Right lung (tissue), 5 donors: Measurements from ENCODE around the gene ANKRD22. TPM values are rescaled to one million over a fixed set of nuclear protein-coding genes. Genes with fewer than 3 reads are reported as not detected.

Experiments
- DNase-seq, 2 donors: peaks; one replicate each; pipeline ENCODE4 v3.0.0-alpha.2; 2013
- polyA plus RNA-seq, 5 donors: library from polyadenylated mRNA; unstranded; fragments of 120-200 nt; gene quantifications; one replicate each; pipeline versions ENCODE4 v1.2.1 to v1.2.3, GENCODE V29; 2013; ENCODE audit warnings: inconsistent platforms in 1 of 5, low replicate concordance in 1 of 5; ENCODE audit not compliant: insufficient read length in 5 of 5, insufficient read depth in 1 of 5

The ANKRD22 gene
- polyA plus RNA-seq, 5 donors = 0.22 to 1.0 (median 0.70) TPM

- DNase-seq = no peak
These were observed 51.2 kb downstream of the ANKRD22 start for GRCh38 chr10:88800152-88801125.

DNA sequence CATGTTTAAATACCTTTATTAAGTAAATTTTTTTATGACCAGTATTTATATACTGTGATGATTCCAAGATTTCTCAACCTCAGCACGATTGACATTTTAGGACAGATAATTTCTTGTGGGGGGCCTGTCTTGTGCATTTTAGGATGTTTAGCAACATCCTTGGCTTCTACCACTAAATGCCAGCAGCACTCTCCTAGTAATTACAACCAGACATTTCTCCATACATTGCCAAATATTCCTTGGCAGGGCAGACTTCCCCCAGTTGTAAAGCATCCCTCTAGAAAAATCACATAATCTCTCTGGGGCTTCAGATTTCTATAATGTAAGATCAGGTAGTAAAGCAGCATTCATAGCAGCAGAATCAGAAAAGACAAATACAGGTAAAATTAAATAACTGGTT, 56.9 kb downstream of the ANKRD22 start:
- DNase-seq = no peak

- DNase-seq = no peak
These were observed 57.8 kb downstream of the ANKRD22 start for GRCh38 chr10:88793712-88794299.

DNA sequence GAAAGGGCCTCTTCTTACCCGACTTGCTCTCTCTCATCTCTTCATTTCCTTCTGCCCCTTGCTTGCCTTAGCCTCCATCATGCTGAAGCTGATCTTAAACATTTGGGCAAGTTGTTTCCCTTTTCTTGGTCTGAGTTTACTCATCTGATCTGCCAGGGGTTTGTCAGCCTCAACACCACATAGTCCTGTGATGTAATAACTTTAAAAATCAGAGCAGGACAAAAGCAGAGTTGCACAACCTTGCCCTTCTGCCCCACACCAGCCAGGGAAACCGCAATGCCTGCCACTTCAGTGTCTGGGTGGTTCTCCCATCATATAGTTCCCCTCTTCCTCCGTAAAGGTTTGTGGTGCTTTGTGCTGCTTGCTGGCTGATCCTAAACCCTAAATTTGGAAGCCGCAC, 59.0 kb downstream of the ANKRD22 start:
- DNase-seq = no peak

DNA sequence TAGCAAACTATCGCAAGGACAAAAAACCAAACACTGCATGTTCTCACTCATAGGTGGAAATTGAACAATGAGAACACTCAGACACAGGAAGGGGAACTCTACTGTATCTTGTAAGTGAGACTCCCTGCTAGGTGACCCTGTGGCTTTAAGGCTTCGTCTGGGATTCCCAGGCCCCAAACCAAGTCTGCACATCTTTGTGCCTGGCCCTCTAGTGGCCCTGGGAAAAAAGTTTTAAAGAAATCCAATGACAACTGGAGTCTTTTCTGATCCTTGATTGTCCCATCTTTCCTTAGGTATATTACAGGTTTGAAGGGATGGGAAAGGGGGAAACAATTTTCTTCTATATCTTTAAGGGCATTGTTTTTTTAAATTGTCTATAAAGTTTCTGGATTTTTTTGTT, 59.7 kb downstream of the ANKRD22 start:
- no peak for DNase-seq

DNA sequence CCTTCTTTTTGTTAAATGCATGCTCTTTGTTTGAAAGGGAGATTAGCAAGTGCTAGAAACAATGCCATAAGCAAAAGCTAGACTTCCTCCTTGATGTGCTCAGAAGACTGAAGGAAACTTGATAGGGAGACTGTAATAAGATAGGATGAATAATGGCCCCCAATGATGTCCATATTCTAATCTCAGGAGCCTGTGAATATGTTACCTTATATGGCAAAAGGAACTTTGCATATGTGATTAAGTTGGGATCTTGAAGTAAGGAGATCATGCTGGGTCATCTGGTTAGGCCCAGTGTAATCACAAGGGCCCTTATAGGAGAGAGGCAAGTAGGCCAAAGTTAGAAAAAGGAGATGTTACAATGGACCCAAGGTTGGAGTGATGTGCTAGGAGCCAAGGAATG, 62.7 kb downstream of the ANKRD22 start:
- no peak for DNase-seq

GRCh38 chr10:88787463-88787862, 64.2 kb downstream of the ANKRD22 start:
- DNase-seq = no peak

- DNase-seq = no peak
These were observed 65.4 kb downstream of the ANKRD22 start for GRCh38 chr10:88786032-88786770.

GRCh38 chr10:88783724-88784123, 67.9 kb downstream of the ANKRD22 start:
- DNase-seq = no peak

GRCh38 chr10:88782222-88782621, 69.4 kb downstream of the ANKRD22 start:
- DNase-seq = no peak

DNA sequence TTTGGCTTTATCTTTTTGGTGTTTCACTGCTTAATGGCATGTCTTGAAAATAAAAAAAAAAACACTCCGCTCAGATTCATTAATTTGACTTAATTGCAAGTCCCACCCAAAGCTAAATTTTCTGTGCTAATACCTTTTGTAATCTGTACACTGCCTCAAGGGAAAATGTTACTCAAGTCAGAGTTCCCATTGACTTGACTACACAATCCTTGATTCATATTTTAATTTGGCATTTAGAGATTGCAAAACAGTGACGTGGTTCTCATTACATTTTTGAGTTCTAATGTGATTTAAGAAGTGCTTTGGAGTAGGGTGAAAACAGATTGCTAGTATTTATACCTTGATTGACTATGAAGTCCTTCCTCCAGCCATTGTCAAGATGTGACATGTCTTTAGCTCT, 70.4 kb downstream of the ANKRD22 start:
- no peak for DNase-seq

Other genes with a start within 250 kb of the ANKRD22 start
- gene LIPF, start 187.4 kb downstream of the ANKRD22 start, polyA plus RNA-seq = under 1 TPM in 3 of 5 donors, not detected in 2; 0.12 to 0.33 (median 0.30) TPM
- gene LIPK, start 145.6 kb downstream of the ANKRD22 start, polyA plus RNA-seq = not detected
- not detected for gene LIPN, start 91.8 kb downstream of the ANKRD22 start, polyA plus RNA-seq
- gene LIPM, start 49.1 kb downstream of the ANKRD22 start, polyA plus RNA-seq = under 1 TPM in 2 of 5 donors, not detected in 3; 0.09 to 0.12 TPM
- gene STAMBPL1, start 28.4 kb upstream of the ANKRD22 start, polyA plus RNA-seq = 10 to 100 TPM in 3 of 5 donors, 1 to 10 TPM in 2; 6.4 to 14.4 (median 13.0) TPM
- 100 to 1,000 TPM; 392 to 763 (median 536) TPM for gene ACTA2, start 100.9 kb upstream of the ANKRD22 start, polyA plus RNA-seq
- gene FAS, start 139.0 kb upstream of the ANKRD22 start, polyA plus RNA-seq = 10 to 100 TPM; 15.9 to 29.5 (median 24.6) TPM